Ishikawa (cell line): ENCODE measurements around the gene FAM3C.

Experiments used
- CEBPB ChIP-seq: IDR thresholded peaks from 2 replicates; pipeline ENCODE4 v1.6.1; 2012
- EGR1 ChIP-seq: IDR thresholded peaks from 2 replicates; pipeline ENCODE4 v1.6.1; 2012
- TCF12 ChIP-seq: IDR thresholded peaks from 2 replicates; pipeline ENCODE4 v1.6.1; 2012; ENCODE audit warnings: low read depth
- TF ChIP-seq, protein P1 (sequence below): IDR thresholded peaks from 2 replicates; pipeline ENCODE4 v1.6.1; 2012

DNA sequence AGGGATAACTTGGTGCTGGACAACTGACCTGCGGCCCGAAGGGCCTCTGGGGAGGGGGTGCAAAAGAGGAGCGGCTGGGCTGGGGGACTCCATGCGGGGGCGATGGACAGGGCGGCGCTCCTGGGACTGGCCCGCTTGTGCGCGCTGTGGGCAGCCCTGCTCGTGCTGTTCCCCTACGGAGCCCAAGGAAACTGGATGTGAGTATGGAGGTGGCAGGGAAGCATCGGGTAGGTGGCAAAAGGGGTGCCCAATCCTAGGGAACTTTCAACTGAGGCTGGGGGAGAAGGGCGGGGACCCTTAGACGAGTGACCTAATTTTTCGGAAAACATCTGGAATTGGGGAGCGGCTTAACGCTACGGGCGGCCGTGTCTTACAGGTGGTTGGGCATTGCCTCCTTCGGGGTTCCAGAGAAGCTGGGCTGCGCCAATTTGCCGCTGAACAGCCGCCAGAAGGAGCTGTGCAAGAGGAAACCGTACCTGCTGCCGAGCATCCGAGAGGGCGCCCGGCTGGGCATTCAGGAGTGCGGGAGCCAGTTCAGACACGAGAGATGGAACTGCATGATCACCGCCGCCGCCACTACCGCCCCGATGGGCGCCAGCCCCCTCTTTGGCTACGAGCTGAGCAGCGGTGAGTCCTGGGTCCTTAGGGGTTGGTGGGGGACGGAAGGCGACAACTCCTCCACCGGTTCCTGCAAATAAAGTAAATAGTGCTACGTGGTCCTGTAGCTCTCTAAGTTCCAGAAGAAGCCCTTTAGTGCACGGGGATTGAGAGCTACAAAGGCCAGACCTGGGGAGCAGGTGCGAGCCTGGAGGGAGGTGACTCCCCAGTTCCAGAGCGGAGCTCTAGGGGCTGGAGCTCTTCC lies 66.7 kb downstream of the FAM3C start:
- TF ChIP-seq, protein P1, sequence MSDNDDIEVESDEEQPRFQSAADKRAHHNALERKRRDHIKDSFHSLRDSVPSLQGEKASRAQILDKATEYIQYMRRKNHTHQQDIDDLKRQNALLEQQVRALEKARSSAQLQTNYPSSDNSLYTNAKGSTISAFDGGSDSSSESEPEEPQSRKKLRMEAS, result no peak
- no peak for TF ChIP-seq EGR1
- TF ChIP-seq CEBPB, result no peak
- TF ChIP-seq TCF12, result no peak
